ENCODE results near the gene SLC25A26.

The SLC25A26 gene

DNA sequence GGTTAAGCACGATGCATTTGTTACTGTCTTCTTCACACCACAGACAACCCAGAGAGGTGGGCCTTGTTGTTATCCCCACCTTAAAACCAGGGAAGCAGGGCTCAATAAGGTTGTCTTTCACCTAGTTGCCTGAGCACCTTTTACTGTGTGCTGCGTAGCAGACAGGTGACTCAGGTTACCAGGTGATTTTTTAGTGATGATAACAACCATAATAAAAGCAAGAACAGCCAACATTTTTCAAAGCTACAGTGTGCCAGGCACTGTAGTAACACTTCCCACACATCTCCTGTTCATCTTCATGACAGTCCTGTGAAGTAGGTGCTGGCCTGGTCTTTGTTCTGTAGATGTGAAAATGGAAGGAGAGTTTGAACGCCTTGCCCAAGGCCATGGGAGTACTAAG, 132.2 kb downstream of the SLC25A26 start:
- TF ChIP-seq, protein P1, sequence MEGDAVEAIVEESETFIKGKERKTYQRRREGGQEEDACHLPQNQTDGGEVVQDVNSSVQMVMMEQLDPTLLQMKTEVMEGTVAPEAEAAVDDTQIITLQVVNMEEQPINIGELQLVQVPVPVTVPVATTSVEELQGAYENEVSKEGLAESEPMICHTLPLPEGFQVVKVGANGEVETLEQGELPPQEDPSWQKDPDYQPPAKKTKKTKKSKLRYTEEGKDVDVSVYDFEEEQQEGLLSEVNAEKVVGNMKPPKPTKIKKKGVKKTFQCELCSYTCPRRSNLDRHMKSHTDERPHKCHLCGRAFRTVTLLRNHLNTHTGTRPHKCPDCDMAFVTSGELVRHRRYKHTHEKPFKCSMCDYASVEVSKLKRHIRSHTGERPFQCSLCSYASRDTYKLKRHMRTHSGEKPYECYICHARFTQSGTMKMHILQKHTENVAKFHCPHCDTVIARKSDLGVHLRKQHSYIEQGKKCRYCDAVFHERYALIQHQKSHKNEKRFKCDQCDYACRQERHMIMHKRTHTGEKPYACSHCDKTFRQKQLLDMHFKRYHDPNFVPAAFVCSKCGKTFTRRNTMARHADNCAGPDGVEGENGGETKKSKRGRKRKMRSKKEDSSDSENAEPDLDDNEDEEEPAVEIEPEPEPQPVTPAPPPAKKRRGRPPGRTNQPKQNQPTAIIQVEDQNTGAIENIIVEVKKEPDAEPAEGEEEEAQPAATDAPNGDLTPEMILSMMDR (IDR thresholded peaks at IDR 0.05) = no peak
- H3K27ac ChIP-seq = no peak overlapping the region
- DNase-seq (ENCODE audit: low spot score) = no peak
- H3K4me3 ChIP-seq = no peak overlapping the region

DNA sequence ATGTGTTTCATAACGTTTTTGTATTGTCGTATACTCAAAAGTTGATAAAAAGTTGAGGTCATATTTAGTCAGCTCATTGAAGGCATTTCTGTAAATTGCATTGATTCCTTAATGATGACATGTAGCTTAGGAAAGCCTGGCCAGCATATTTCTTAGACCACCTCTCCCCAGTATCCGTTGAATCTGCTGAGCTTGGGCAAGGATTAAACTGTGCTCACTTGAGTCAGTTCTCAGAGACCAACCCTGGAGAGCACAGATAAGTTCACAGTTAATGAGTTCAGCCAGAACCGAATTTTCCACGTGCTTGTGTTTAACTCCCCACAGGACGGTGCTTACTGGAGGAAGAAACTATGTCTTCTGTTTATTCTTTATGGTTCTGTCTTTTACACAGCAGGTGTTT, 132.7 kb downstream of the SLC25A26 start:
- TF ChIP-seq, protein P1 (IDR thresholded peaks at IDR 0.05) = no peak
- no peak overlapping the region for H3K4me3 ChIP-seq
- H3K27ac ChIP-seq = no peak overlapping the region
- no peak for DNase-seq (ENCODE audit: low spot score)

DNA sequence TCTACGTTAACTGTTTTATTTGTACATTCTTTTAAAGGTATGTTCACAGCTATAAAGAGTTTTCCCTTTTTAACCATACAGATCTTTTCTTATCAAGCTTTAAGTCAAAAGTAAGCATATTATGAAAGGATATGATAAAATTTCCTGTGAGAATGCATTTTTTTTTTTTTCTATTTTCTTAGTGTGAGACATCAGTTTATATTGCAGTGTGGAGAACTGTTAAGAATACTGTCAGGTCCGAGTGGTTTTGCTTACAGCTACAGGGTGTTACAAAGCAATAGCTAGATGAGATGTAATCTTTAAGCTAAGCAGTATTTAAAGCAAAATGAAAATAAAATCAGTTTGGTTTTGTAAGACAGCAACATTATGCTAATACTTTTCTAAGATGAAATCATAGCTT, 133.2 kb downstream of the SLC25A26 start:
- H3K27ac ChIP-seq = no peak overlapping the region
- no peak overlapping the region for H3K4me3 ChIP-seq
- DNase-seq (ENCODE audit: low spot score) = no peak
- TF ChIP-seq, protein P1 (IDR thresholded peaks at IDR 0.05) = no peak

DNA sequence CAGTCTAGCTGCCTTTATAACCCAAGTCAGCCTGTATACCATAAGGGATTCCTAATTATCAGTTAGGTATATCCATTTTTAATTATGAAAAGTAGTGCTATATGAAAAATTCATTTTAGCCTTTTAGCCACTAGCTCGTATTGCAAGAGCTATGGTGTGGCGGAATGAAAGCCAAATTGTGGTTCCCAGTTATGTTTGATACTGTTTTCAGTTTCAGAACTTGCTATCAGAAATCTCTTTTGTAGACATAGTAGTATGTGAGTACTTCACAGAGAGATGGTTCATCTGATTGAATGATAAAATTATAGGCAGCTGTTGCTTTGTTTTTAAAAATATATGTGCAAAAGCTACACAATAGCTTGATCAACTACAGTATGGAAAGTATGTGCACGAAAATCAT, 134.6 kb downstream of the SLC25A26 start:
- no peak for DNase-seq (ENCODE audit: low spot score)
- no peak overlapping the region for H3K4me3 ChIP-seq
- TF ChIP-seq, protein P1 (IDR thresholded peaks at IDR 0.05) = no peak
- no peak overlapping the region for H3K27ac ChIP-seq

DNA sequence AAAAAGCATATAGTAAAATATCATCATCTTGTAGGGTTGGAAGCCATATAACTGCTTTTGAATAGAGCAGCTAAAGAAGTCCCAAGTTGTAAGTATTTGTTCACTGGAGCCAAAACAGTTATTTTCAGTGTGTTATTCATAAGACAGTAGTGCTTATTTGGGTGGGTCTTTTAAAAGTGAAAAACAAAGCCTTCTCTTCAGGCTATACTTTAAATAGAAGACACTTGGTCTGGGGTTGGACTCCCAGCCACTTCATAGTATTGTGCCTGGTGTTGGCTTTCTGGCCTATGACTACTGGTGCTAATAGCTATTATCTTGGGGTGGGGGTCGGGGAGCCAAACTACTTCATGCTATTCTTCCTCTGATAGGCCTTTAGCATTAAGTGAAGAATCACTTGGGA, 135.2 kb downstream of the SLC25A26 start:
- Histone ChIP-seq H3K4me3 (no peak overlapping the region), H3K27ac (no peak overlapping the region)
- TF ChIP-seq, protein P1 (IDR thresholded peaks at IDR 0.05) = no peak
- DNase-seq (ENCODE audit: low spot score) = no peak

DNA sequence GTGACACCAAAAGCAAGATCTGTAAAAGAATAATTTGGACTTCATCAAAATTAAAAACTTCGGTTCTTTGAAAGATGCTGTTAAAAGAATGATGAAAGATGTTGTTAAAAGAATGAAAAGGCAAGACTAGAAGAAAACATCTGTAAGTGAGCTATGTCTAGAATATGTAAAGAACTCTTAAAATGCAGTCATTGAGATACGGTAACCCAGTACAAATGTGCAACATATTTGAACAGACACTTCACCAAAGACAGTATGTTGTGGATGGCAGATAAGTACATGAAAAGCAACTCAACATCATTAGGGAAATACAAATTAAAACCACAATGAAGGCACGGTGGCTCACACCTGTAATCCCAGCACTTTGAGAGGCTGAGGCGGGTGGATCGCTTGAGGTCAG, 140.6 kb downstream of the SLC25A26 start:
- H3K4me3 ChIP-seq = no peak overlapping the region
- H3K27ac ChIP-seq = no peak overlapping the region
- DNase-seq (ENCODE audit: low spot score) = no peak
- TF ChIP-seq, protein P1 (IDR thresholded peaks at IDR 0.05) = no peak

DNA sequence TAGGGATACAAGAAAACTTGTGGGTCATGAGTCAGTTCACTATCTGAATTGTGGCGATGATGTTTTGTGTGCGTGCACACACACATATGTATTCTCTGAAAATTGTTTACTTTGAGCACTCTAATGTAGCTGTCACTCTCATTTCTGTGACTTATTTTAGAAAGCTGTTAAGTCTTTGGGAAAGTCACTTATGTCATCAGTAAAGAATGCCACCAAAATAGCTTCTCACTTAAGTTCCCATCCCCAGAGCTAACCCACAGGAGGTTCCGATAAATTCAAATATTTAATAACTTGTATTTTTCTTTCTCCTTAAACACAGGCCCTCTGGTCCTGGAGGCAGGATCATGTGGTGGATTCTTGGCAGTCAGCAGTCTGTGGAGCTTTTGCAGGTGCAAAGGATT, 141.7 kb downstream of the SLC25A26 start:
- TF ChIP-seq, protein P1 (IDR thresholded peaks at IDR 0.05) = no peak
- no peak overlapping the region for H3K4me3 ChIP-seq
- H3K27ac ChIP-seq = peak overlapping the region in 1 of 2 donors; percentile 30
- DNase-seq (ENCODE audit: low spot score) = no peak
